Endothelial cell of umbilical vein (primary cell): ENCODE results near the gene PCDHB6. TPM values are rescaled to one million over a fixed set of nuclear protein-coding genes. Genes with fewer than 3 reads are reported as not detected.
"Not testable (repeated sequence)": the region's sequence is repeated elsewhere in the genome, so short reads cannot be mapped to it uniquely, and the experiment has no call there.

Experiments used
- BruUV-seq: library from RNA; stranded (reverse); fragments of 400-500 nt; replicated peaks from 2 replicates; lab custom pipeline; 2021; lab: Mats Ljungman, UMichigan
- CTCF ChIA-PET: fragments of 300-600, 350-600 bp; sonication (Branson Sonifier 250); formaldehyde crosslinking; loops from one replicate; lab custom pipeline; 2021; ENCODE audit warnings: antibody characterized with exemption, inconsistent platforms; lab: Charles Lee
- POLR2A ChIA-PET: fragments of 300-600, 350-600 bp; sonication (Branson Sonifier 250); formaldehyde crosslinking; loops from one replicate; lab custom pipeline; 2021; ENCODE audit warnings: antibody characterized with exemption, inconsistent platforms; lab: Charles Lee
- DNase-seq: peaks from one replicate; pipeline ENCODE4 v3.0.0-alpha.2; 2011; ENCODE audit warnings: low read depth, low spot score
- FAIRE-seq: peaks from 2 replicates; lab custom pipeline; 2011; peaks lifted over from hg19 to GRCh38; lab: Jason Lieb, UNC
- H2AFZ ChIP-seq: 2 replicates; pipeline ENCODE4 v1.6.0; 2012; ENCODE audit warnings: low read depth, low read length, control low read depth, inconsistent platforms
- H3K27ac ChIP-seq: 2 replicates; pipeline ENCODE4 v1.5.1; 2011; ENCODE audit warnings: low read depth, mild to moderate bottlenecking, control low read depth, low read length, moderate library complexity; ENCODE audit not compliant: insufficient read depth
- H3K27me3 ChIP-seq, 2 experiments: 2 replicates each; pipeline versions ENCODE4 v1.6.0 to v1.6.1; 2011; ENCODE audit warnings: low read length in 2 of 2, mixed read lengths in 1 of 2; ENCODE audit not compliant: control insufficient read depth in 2 of 2, insufficient read depth in 2 of 2
- H3K36me3 ChIP-seq, 2 experiments: 2 replicates in 1 of 2; 3 replicates in 1 of 2; pipeline ENCODE4 v1.5.1; 2011; ENCODE audit warnings: low read length in 2 of 2, mild to moderate bottlenecking in 1 of 2, moderate library complexity in 1 of 2; ENCODE audit not compliant: control insufficient read depth in 2 of 2, insufficient read depth in 2 of 2; ENCODE audit errors: extremely low read depth in 1 of 2
- H3K4me1 ChIP-seq: 3 replicates; pipeline ENCODE4 v1.5.1; 2011; ENCODE audit warnings: mild to moderate bottlenecking, low read length; ENCODE audit not compliant: control insufficient read depth, insufficient read depth; ENCODE audit errors: extremely low read depth
- H3K4me2 ChIP-seq: 2 replicates; pipeline ENCODE4 v1.6.1; 2011; ENCODE audit warnings: low read length, control low read depth, mixed read lengths; ENCODE audit not compliant: insufficient read depth
- H3K4me3 ChIP-seq, 3 experiments: fragments of 200-600 bp in 1 of 3; sonication (generic), shearing (Covaris generic) in 1 of 3; replicated peaks in 1 of 3; 2 replicates each; pipeline ENCODE4 v1.5.1; 2011 to 2016; ENCODE audit warnings: control low read depth in 3 of 3, low read length in 3 of 3, mild to moderate bottlenecking in 2 of 3, inconsistent platforms in 1 of 3, low read depth in 1 of 3, moderate library complexity in 1 of 3; ENCODE audit not compliant: insufficient read depth in 1 of 3
- H3K79me2 ChIP-seq: 2 replicates; pipeline ENCODE4 v1.6.0; 2012; ENCODE audit warnings: low read length, inconsistent platforms; ENCODE audit not compliant: control insufficient read depth, insufficient read depth
- H3K9ac ChIP-seq: replicated peaks from 2 replicates; pipeline ENCODE3; 2011; ENCODE audit warnings: low read length, control low read depth; ENCODE audit not compliant: insufficient read depth; ENCODE audit errors: extremely low read depth
- H3K9me1 ChIP-seq: replicated peaks from 3 replicates; pipeline ENCODE4 v1.6.0; 2011; ENCODE audit warnings: mild to moderate bottlenecking, low read length; ENCODE audit not compliant: control insufficient read depth, insufficient read depth; ENCODE audit errors: extremely low read depth
- H3K9me3 ChIP-seq: replicated peaks from 2 replicates; pipeline ENCODE4 v1.5.1; 2012; ENCODE audit warnings: low read length, inconsistent platforms; ENCODE audit not compliant: control insufficient read depth, insufficient read depth
- H4K20me1 ChIP-seq: replicated peaks from 2 replicates; pipeline ENCODE3; 2011; ENCODE audit warnings: mild to moderate bottlenecking, low read length; ENCODE audit not compliant: control insufficient read depth, insufficient read depth; ENCODE audit errors: extremely low read depth
- EZH2 ChIP-seq: IDR thresholded peaks from 2 replicates; pipeline ENCODE4 v1.6.1; 2012; ENCODE audit warnings: borderline replicate concordance, low read depth, mild to moderate bottlenecking, moderate library complexity, low read length, inconsistent platforms; ENCODE audit not compliant: severe bottlenecking
- FOS ChIP-seq: IDR thresholded peaks from 2 replicates; pipeline ENCODE4 v1.6.1; 2011; ENCODE audit warnings: mild to moderate bottlenecking, low read length, moderate library complexity, borderline replicate concordance; ENCODE audit not compliant: insufficient read depth
- GATA2 ChIP-seq: IDR thresholded peaks from 2 replicates; pipeline ENCODE4 v1.7.0; 2011; ENCODE audit warnings: low read depth, mild to moderate bottlenecking, moderate library complexity, mixed read lengths, low read length; ENCODE audit not compliant: insufficient read length, insufficient read depth
- JUN ChIP-seq: IDR thresholded peaks from 2 replicates; pipeline ENCODE4 v1.6.1; 2011; ENCODE audit warnings: borderline replicate concordance, low read depth; ENCODE audit not compliant: insufficient read length, insufficient read depth
- MAX ChIP-seq: IDR thresholded peaks from 2 replicates; pipeline ENCODE4 v1.6.1; 2011; ENCODE audit not compliant: insufficient read depth, insufficient read length
- MYC ChIP-seq: IDR thresholded peaks from one replicate; pipeline ENCODE4 v1.6.1; 2011; ENCODE audit warnings: mild to moderate bottlenecking, low read depth, low read length
- POLR2A ChIP-seq: IDR thresholded peaks from 2 replicates; pipeline ENCODE4 v1.6.1; 2012; ENCODE audit warnings: low read depth, mild to moderate bottlenecking, control low read depth, low read length
- POLR2AphosphoS5 ChIP-seq: IDR thresholded peaks from 2 replicates; pipeline ENCODE4 v1.6.1; 2012; ENCODE audit warnings: low read depth, mild to moderate bottlenecking, control low read depth, low read length, moderate library complexity; ENCODE audit not compliant: insufficient read depth
- dilution Hi-C: fragments of 300-500 bp; cut with MboI; formaldehyde crosslinking; loops from one replicate; pipeline ENCODE4 v1.15.0; 2019; ENCODE audit warnings: low sequenced_read_pairs; ENCODE audit not compliant: extremely low pct_ligation_motif_present
- intact Hi-C: fragments of 100-400 bp; cut with micrococcal nuclease; formaldehyde crosslinking; loops from one replicate; pipeline ENCODE4 v1.10.0; 2022
- polyA plus RNA-seq, 4 experiments: library from polyadenylated mRNA; depleted of rRNA in 3 of 4; stranded (reverse) in 3 of 4; unstranded in 1 of 4; fragments of >200 nt; gene quantifications; 2 replicates each; pipeline versions ENCODE4 v1.2.1 to v1.2.3, GENCODE V29; 2011 to 2012; ENCODE audit warnings: missing spikeins in 1 of 4
- total RNA-seq: library from RNA; stranded (reverse); gene quantifications from 2 replicates; pipeline ENCODE4 v1.2.3, GENCODE V29; 2021
- TF ChIP-seq, protein P1 (sequence below), 2 donors: IDR thresholded peaks; 1 replicate in 1 of 2; 2 replicates in 1 of 2; pipeline ENCODE4 v1.5.1; 2011; ENCODE audit warnings: low read length in 2 of 2, mild to moderate bottlenecking in 2 of 2, moderate library complexity in 2 of 2, control low read depth in 1 of 2, inconsistent platforms in 1 of 2, low read depth in 1 of 2; ENCODE audit not compliant: insufficient read depth in 1 of 2; ENCODE audit errors: extremely low read depth in 1 of 2

PCDHB6 gene
- total and polyA plus RNA-seq, 2 donors (not counting 3 experiments of a cell fraction or from before 2014, with no cell fraction given), result 0.04 TPM; not detected in 1

DNA sequence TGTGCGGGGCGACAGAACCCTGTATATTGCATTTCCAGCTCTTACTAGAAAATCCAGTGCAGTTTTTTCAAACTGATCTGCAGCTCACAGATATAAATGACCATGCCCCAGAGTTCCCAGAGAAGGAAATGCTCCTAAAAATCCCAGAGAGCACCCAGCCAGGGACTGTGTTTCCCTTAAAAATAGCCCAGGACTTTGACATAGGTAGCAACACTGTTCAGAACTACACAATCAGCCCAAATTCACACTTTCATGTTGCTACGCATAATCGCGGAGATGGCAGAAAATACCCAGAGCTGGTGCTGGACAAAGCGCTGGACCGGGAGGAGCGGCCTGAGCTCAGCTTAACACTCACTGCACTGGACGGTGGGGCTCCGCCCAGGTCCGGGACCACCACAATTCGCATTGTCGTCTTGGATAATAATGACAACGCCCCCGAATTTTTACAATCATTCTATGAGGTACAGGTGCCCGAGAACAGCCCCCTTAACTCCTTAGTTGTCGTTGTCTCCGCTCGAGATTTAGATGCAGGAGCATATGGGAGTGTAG, 14.1 kb upstream of the PCDHB6 start:
- no peak for TF ChIP-seq JUN
- TF ChIP-seq, protein P1, sequence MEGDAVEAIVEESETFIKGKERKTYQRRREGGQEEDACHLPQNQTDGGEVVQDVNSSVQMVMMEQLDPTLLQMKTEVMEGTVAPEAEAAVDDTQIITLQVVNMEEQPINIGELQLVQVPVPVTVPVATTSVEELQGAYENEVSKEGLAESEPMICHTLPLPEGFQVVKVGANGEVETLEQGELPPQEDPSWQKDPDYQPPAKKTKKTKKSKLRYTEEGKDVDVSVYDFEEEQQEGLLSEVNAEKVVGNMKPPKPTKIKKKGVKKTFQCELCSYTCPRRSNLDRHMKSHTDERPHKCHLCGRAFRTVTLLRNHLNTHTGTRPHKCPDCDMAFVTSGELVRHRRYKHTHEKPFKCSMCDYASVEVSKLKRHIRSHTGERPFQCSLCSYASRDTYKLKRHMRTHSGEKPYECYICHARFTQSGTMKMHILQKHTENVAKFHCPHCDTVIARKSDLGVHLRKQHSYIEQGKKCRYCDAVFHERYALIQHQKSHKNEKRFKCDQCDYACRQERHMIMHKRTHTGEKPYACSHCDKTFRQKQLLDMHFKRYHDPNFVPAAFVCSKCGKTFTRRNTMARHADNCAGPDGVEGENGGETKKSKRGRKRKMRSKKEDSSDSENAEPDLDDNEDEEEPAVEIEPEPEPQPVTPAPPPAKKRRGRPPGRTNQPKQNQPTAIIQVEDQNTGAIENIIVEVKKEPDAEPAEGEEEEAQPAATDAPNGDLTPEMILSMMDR (IDR thresholded peaks at IDR 0.05; ENCODE audit: extremely low read depth in 1 of 2, insufficient read depth in 1 of 2, low read depth in 1 of 2, low read length in 2 of 2), result no peak
- no peak for TF ChIP-seq MYC
- TF ChIP-seq GATA2, result no peak
- no peak for TF ChIP-seq MAX
- TF ChIP-seq POLR2AphosphoS5, result no peak
- TF ChIP-seq FOS, result no peak
- TF ChIP-seq POLR2A, result no peak
- no peak for TF ChIP-seq EZH2
- DNase-seq (no peak), FAIRE-seq (no peak)
- Histone ChIP-seq H3K27me3 (no peaks in the 10 kb centered on the region), H3K9ac (no peak overlapping the region), H3K9me3 (no peaks in the 10 kb centered on the region), H3K27ac (no peak overlapping the region), H3K4me3 (no peak overlapping the region), H4K20me1 (no peaks in the 10 kb centered on the region), H3K36me3 (no peaks in the 10 kb centered on the region), H3K79me2 (no peaks in the 10 kb centered on the region), H3K4me1 (no peaks in the 10 kb centered on the region), H3K4me2 (no peak overlapping the region), H2AFZ (no peak overlapping the region), H3K9me1 (no peaks in the 10 kb centered on the region)
- intact Hi-C loops (no loop called here), dilution Hi-C loops (no loop called here)
- POLR2A ChIA-PET, result no interaction called here
- CTCF ChIA-PET, result interaction anchor here (1.0 kb wide), 1 partner anchor 10 kb away, joined by 3 read pairs; no protein-coding TSS in a partner anchor
- BruUV-seq, result no TSS peak

DNA sequence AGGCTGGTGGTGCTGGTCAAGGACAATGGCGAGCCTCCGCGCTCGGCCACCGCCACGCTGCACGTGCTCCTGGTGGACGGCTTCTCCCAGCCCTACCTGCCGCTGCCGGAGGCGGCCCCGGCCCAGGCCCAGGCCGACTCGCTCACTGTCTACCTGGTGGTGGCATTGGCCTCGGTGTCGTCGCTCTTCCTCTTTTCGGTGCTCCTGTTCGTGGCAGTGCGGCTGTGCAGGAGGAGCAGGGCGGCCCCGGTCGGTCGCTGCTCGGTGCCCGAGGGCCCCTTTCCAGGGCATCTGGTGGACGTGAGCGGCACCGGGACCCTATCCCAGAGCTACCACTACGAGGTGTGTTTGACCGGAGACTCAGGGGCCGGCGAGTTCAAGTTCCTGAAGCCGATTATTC, 12.5 kb upstream of the PCDHB6 start:
- H3K27ac ChIP-seq, H3K79me2 ChIP-seq, FAIRE-seq, POLR2A ChIA-PET, H3K9ac ChIP-seq, H4K20me1 ChIP-seq, H3K9me1 ChIP-seq, H3K9me3 ChIP-seq, BruUV-seq, H2AFZ ChIP-seq, H3K27me3 ChIP-seq, intact Hi-C loops, H3K4me2 ChIP-seq, H3K36me3 ChIP-seq, dilution Hi-C loops, H3K4me3 ChIP-seq, CTCF ChIA-PET, H3K4me1 ChIP-seq, DNase-seq: not testable (repeated sequence)
